SK-N-SH treated with all-trans-retinoic acid at 6 μM for 48 hours (cell line): ENCODE data around the gene RELCH.

Experiments
- CSDC2 ChIP-seq: fragments of 250-450 bp; sonication (Bioruptor Pico); IDR thresholded peaks from 2 replicates; pipeline ENCODE4 v1.5.0; 2020; ENCODE audit warnings: mild to moderate bottlenecking, moderate library complexity
- OSR1 ChIP-seq: fragments of 250-450 bp; sonication (Bioruptor Pico); IDR thresholded peaks from 2 replicates; pipeline ENCODE4 v1.8.0; 2022; ENCODE audit warnings: moderate library complexity, mild to moderate bottlenecking, inconsistent platforms
- PATZ1 ChIP-seq: fragments of 250-450 bp; sonication (Bioruptor Pico); IDR thresholded peaks from 2 replicates; pipeline ENCODE4 v1.8.0; 2020; ENCODE audit warnings: mild to moderate bottlenecking, moderate library complexity, borderline replicate concordance
- RARB ChIP-seq: fragments of 250-450 bp; sonication (Bioruptor Pico); IDR thresholded peaks from 2 replicates; pipeline ENCODE4 v1.8.0; 2021; ENCODE audit warnings: mild to moderate bottlenecking, moderate library complexity
- TCF4 ChIP-seq: fragments of 250-450 bp; sonication (Bioruptor Pico); IDR thresholded peaks from 2 replicates; pipeline ENCODE4 v1.8.0; 2021; ENCODE audit warnings: mild to moderate bottlenecking, moderate library complexity, borderline replicate concordance
- TOX ChIP-seq: fragments of 250-450 bp; sonication (Bioruptor Pico); IDR thresholded peaks from 2 replicates; pipeline ENCODE4 v1.8.0; 2021; ENCODE audit warnings: mild to moderate bottlenecking, moderate library complexity, borderline replicate concordance
- ZC3H10 ChIP-seq: fragments of 250-450 bp; sonication (Bioruptor Pico); IDR thresholded peaks from 2 replicates; pipeline ENCODE4 v1.5.1; 2021; ENCODE audit warnings: mild to moderate bottlenecking, moderate library complexity

- no peak for TF ChIP-seq PATZ1 (CRISPR knock-in tag)
- TF ChIP-seq OSR1 (CRISPR knock-in tag) = no peak
- TF ChIP-seq TOX = no peak
- TF ChIP-seq TCF4 (CRISPR knock-in tag) = no peak
- TF ChIP-seq CSDC2 (CRISPR knock-in tag) = no peak
- TF ChIP-seq ZC3H10 (CRISPR knock-in tag) = no peak
- TF ChIP-seq RARB (CRISPR knock-in tag) = no peak
Measured at GRCh38 chr18:62211325-62211828, 24.3 kb downstream of the RELCH start.
